DND-41 (cell line): Measurements from ENCODE around the gene MAPK6.

ENCODE experiments used
- ATAC-seq: fragments of 200-7000 bp; cut with Tn5 transposase; 3 replicates; pipeline ENCODE4 v1.9.1; 2021; ENCODE audit warnings: low read depth; ENCODE audit not compliant: insufficient read depth
- DNase-seq: peaks from one replicate; pipeline ENCODE4 v3.0.0-alpha.2; 2020
- H2AFZ ChIP-seq: 2 replicates; pipeline ENCODE4 v1.6.0; 2012; ENCODE audit warnings: low read depth, low read length
- H3K27ac ChIP-seq: 2 replicates; pipeline ENCODE4 v1.5.1; 2012; ENCODE audit warnings: low read length, inconsistent platforms
- H3K27me3 ChIP-seq: fragments of 200-600 bp; sonication (generic); 2 replicates; pipeline ENCODE4 v1.6.0; 2012; ENCODE audit warnings: low read length, mild to moderate bottlenecking, inconsistent platforms; ENCODE audit not compliant: insufficient read depth, poor library complexity
- H3K36me3 ChIP-seq: 2 replicates; pipeline ENCODE4 v1.5.1; 2012; ENCODE audit warnings: low read length, inconsistent platforms; ENCODE audit not compliant: insufficient read depth
- H3K4me1 ChIP-seq: 2 replicates; pipeline ENCODE4 v1.5.1; 2012; ENCODE audit warnings: mild to moderate bottlenecking, low read length; ENCODE audit not compliant: insufficient read depth
- H3K4me2 ChIP-seq: 2 replicates; pipeline ENCODE4 v1.6.0; 2012; ENCODE audit warnings: mild to moderate bottlenecking, moderate library complexity, low read length, inconsistent platforms; ENCODE audit not compliant: insufficient read depth
- H3K4me3 ChIP-seq, 2 experiments: fragments of 200-600 bp in 1 of 2; shearing (Covaris generic) in 1 of 2; 2 replicates each; pipeline ENCODE4 v1.5.1; 2012 to 2016; ENCODE audit warnings: inconsistent platforms in 2 of 2, low read length in 2 of 2, mild to moderate bottlenecking in 2 of 2, low read depth in 1 of 2, moderate library complexity in 1 of 2
- H3K79me2 ChIP-seq: 2 replicates; pipeline ENCODE4 v1.6.0; 2012; ENCODE audit warnings: low read length, inconsistent platforms; ENCODE audit not compliant: insufficient read depth
- H3K9ac ChIP-seq: 2 replicates; pipeline ENCODE4 v1.6.0; 2012; ENCODE audit warnings: low read depth, mild to moderate bottlenecking, inconsistent platforms, low read length, moderate library complexity
- H3K9me3 ChIP-seq: 2 replicates; pipeline ENCODE4 v1.5.1; 2012; ENCODE audit warnings: low read length, moderate library complexity, mild to moderate bottlenecking, inconsistent platforms; ENCODE audit not compliant: insufficient read depth, severe bottlenecking
- H4K20me1 ChIP-seq: 2 replicates; pipeline ENCODE4 v1.6.0; 2012; ENCODE audit warnings: low read length; ENCODE audit not compliant: insufficient read depth
- CTCF ChIP-seq: IDR thresholded peaks from 2 replicates; pipeline ENCODE4 v1.5.1; 2012; ENCODE audit warnings: borderline replicate concordance, low read length, moderate library complexity, mild to moderate bottlenecking; ENCODE audit not compliant: poor library complexity, severe bottlenecking; ENCODE audit errors: extremely low read depth
- EZH2 ChIP-seq: IDR thresholded peaks from 3 replicates; pipeline ENCODE4 v1.6.1; 2012; ENCODE audit warnings: borderline replicate concordance, low read depth, mild to moderate bottlenecking, moderate library complexity, low read length, inconsistent platforms; ENCODE audit not compliant: severe bottlenecking

The MAPK6 gene

GRCh38 chr15:51973775-51974174 is 45.2 kb upstream of the MAPK6 start:
- H3K9me3 ChIP-seq = no peaks in the 10 kb centered on the region
- no peak overlapping the region for H3K4me2 ChIP-seq
- no peaks in the 10 kb centered on the region; the same call in 1 of the 2 replicates for H3K36me3 ChIP-seq
- no peaks in the 10 kb centered on the region for H3K27me3 ChIP-seq
- no peaks in the 10 kb centered on the region; the same call in 1 of the 2 replicates for H4K20me1 ChIP-seq
- DNase-seq (no peak), ATAC-seq (no peak)
- H3K4me1 ChIP-seq = peaks cover 24% of the 10 kb centered on the region
- no peak overlapping the region for H3K4me3 ChIP-seq
- no peak overlapping the region for H3K9ac ChIP-seq
- H3K79me2 ChIP-seq = peaks cover 38% of the 10 kb centered on the region
- no peak for TF ChIP-seq CTCF
- no peak for TF ChIP-seq EZH2
- H2AFZ ChIP-seq = no peak overlapping the region
- no peak overlapping the region for H3K27ac ChIP-seq

DNA sequence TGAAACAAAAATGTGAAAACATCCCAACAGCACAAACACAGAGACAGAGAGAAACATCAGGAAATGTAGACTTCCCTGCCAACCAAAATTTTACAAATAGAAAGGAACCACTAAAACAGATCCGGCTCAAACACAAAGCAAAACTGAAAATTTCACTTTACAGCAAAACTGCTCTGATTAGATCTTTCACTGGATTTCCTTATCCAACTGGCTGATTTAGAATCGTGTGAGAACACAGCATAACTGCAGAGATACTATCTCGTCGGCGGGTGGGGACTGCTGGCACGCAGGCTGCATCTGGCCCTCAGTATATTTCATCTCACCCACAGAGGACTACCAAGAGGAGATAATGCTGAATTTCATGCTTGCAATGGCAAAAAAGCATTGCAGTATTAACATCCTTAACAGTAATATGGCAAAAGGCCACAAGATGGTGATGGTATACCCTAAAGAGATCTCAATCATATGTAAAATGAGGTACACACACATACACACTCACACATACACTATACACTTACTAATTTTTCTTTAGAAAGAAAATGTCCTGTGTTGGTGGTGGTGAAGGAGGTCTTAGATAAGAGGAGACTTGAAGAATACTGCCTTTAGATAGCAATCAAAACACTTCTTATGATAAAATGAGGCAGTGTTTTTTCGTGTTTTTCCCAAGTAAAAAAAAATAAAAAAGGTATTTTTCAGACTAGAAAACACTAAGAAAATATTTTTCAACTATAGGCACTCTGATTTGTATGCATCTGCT is 36.8 kb upstream of the MAPK6 start:
- peak overlapping the region; percentile 95 for H3K27ac ChIP-seq

DNA sequence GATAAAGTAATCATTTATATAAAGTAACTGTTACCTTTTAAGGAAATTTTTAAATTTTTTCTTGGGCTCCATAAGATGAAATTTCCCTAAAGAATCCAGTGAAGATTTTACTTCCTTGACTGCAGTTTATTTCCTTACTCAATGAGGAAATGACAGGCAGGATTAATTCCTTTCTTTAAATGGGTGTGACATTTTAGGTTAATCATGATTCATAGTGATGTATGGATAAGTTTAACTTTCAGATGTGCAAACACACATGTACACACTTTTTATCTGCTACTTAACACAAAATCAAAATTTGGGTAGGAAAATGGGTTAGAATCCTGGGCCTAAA is 36.3 kb upstream of the MAPK6 start:
- Histone ChIP-seq H3K4me2 (peak overlapping the region; percentile 73), H3K27me3 (no peaks in the 10 kb centered on the region), H3K4me3 (peak overlapping the region in 1 of 2 experiments; percentile 35; a peak in 1 of 4 replicates), H3K27ac (peak overlapping the region; percentile 95), H3K9ac (peak overlapping the region; percentile 62), H4K20me1 (no peaks in the 10 kb centered on the region), H3K4me1 (peaks cover 36% of the 10 kb centered on the region), H2AFZ (peak overlapping the region; percentile 53), H3K36me3 (no peaks in the 10 kb centered on the region), H3K9me3 (no peaks in the 10 kb centered on the region), H3K79me2 (no peaks in the 10 kb centered on the region)
- ATAC-seq (no peak), DNase-seq (no peak)
- TF ChIP-seq CTCF (no peak), EZH2 (no peak)

More for the DNA sequence above, 36.8 kb upstream of the MAPK6 start:
- Histone ChIP-seq H3K9me3 (no peaks in the 10 kb centered on the region), H3K4me2 (peak overlapping the region; percentile 73), H4K20me1 (no peaks in the 10 kb centered on the region), H2AFZ (peak overlapping the region; percentile 74), H3K9ac (peak overlapping the region; percentile 62), H3K4me1 (peaks cover 36% of the 10 kb centered on the region), H3K4me3 (peak overlapping the region; percentile 25 to 56; a peak in 3 of 4 replicates), H3K27me3 (no peaks in the 10 kb centered on the region), H3K79me2 (no peaks in the 10 kb centered on the region), H3K36me3 (no peaks in the 10 kb centered on the region)
- ATAC-seq = peak; percentile 97
- DNase-seq = peak; percentile 86
- TF ChIP-seq CTCF = peak; percentile 86
- TF ChIP-seq EZH2 = no peak
